ENCODE data around the gene DICER1. TPM values are rescaled to one million over a fixed set of nuclear protein-coding genes. Genes with fewer than 3 reads are reported as not detected.

DICER1 gene
- total and polyA plus RNA-seq, 9 of the 15 experiments (the other 6 are each of a cell fraction or from before 2014, with no cell fraction given), result 2.5 to 23.2 (median 12.4) TPM

- Histone ChIP-seq H3K36me3 (ENCODE audit: control insufficient read depth, insufficient read depth, low read length) (peaks cover 21% of the 10 kb centered on the region; the same call in 2 of the 3 replicates), H3K4me3 (no peak overlapping the region), H3K9ac (ENCODE audit: insufficient read depth in 1 of 2, low read depth in 2 of 2, low read length in 2 of 2) (no peak overlapping the region), H3K4me2 (ENCODE audit: insufficient read depth, low read length) (no peak overlapping the region), H3K27me3 (ENCODE audit: control insufficient read depth in 2 of 2, insufficient read depth in 2 of 2, low read length in 2 of 2) (no peaks in the 10 kb centered on the region), H3K4me1 (replicated peaks in 1 of 2; ENCODE audit: control insufficient read depth in 2 of 2, insufficient read depth in 2 of 2, low read length in 2 of 2) (no peaks in the 10 kb centered on the region), H4K20me1 (replicated peaks; ENCODE audit: control insufficient read depth, insufficient read depth, low read length) (no peaks in the 10 kb centered on the region), H2AFZ (ENCODE audit: low read depth, low read length) (no peak overlapping the region), H3K9me1 (ENCODE audit: control insufficient read depth, insufficient read depth, low read length) (no peaks in the 10 kb centered on the region), H3K79me2 (ENCODE audit: control insufficient read depth, insufficient read depth, low read length) (no peaks in the 10 kb centered on the region), H3K27ac (ENCODE audit: extremely low read depth, low read depth, low read length) (no peak overlapping the region), H3K9me3 (replicated peaks; ENCODE audit: control insufficient read depth, insufficient read depth, low read depth, low read length) (no peaks in the 10 kb centered on the region)
- DNase-seq (ENCODE audit: extremely low read depth in 1 of 4, low spot score in 3 of 4) (no peak), FAIRE-seq (no peak), ATAC-seq (no peak)
- no peak for TF ChIP-seq POLR2A (conservative IDR thresholded peaks at IDR 0.05)
- TF ChIP-seq, protein P1, sequence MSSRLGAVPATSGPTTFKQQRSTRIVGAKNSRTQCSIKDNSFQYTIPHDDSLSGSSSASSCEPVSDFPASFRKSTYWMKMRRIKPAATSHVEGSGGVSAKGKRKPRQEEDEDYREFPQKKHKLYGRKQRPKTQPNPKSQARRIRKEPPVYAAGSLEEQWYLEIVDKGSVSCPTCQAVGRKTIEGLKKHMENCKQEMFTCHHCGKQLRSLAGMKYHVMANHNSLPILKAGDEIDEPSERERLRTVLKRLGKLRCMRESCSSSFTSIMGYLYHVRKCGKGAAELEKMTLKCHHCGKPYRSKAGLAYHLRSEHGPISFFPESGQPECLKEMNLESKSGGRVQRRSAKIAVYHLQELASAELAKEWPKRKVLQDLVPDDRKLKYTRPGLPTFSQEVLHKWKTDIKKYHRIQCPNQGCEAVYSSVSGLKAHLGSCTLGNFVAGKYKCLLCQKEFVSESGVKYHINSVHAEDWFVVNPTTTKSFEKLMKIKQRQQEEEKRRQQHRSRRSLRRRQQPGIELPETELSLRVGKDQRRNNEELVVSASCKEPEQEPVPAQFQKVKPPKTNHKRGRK (tag; IDR thresholded peaks at IDR 0.05), result peak; percentile 14; the same call in 1 of the 2 replicates
- no TSS peak for BruUV-seq (replicated peaks)
- intact Hi-C loops (cut with micrococcal nuclease) (no loop called here), in situ Hi-C loops (cut with MboI) (no loop called here)
- CTCF ChIA-PET (ENCODE audit: low intra/inter-chr PET ratio), result no interaction called here
- WGBS (ENCODE audit: insufficient coverage, low coverage, missing lambda C conversion rate), result 82% methylated on average over 4 of the region's 4 CpGs
- POLR2A ChIA-PET, result interaction anchor here (0.6 kb wide), 1 partner anchor 8 kb away, joined by 3 read pairs; no protein-coding TSS in a partner anchor
Observed at GRCh38 chr14:95125915-95126314, 31.4 kb downstream of the DICER1 start.

GRCh38 chr14:95125221-95125620 lies 32.1 kb downstream of the DICER1 start:
- Histone ChIP-seq H3K9ac (ENCODE audit: insufficient read depth in 1 of 2, low read depth in 2 of 2, low read length in 2 of 2) (no peak overlapping the region), H3K36me3 (ENCODE audit: control insufficient read depth, insufficient read depth, low read length) (peaks cover 17% of the 10 kb centered on the region; the same call in 2 of the 3 replicates), H3K4me3 (no peak overlapping the region), H3K9me1 (ENCODE audit: control insufficient read depth, insufficient read depth, low read length) (no peaks in the 10 kb centered on the region), H2AFZ (ENCODE audit: low read depth, low read length) (no peak overlapping the region), H3K4me1 (replicated peaks in 1 of 2; ENCODE audit: control insufficient read depth in 2 of 2, insufficient read depth in 2 of 2, low read length in 2 of 2) (no peaks in the 10 kb centered on the region), H3K27ac (ENCODE audit: extremely low read depth, low read depth, low read length) (no peak overlapping the region), H4K20me1 (replicated peaks; ENCODE audit: control insufficient read depth, insufficient read depth, low read length) (no peaks in the 10 kb centered on the region), H3K4me2 (ENCODE audit: insufficient read depth, low read length) (no peak overlapping the region), H3K27me3 (ENCODE audit: control insufficient read depth in 2 of 2, insufficient read depth in 2 of 2, low read length in 2 of 2) (no peaks in the 10 kb centered on the region), H3K79me2 (ENCODE audit: control insufficient read depth, insufficient read depth, low read length) (no peaks in the 10 kb centered on the region), H3K9me3 (replicated peaks; ENCODE audit: control insufficient read depth, insufficient read depth, low read depth, low read length) (no peaks in the 10 kb centered on the region)
- no TSS peak for BruUV-seq (replicated peaks)
- DNase-seq (ENCODE audit: extremely low read depth in 1 of 4, low spot score in 3 of 4) (no peak), ATAC-seq (no peak), FAIRE-seq (no peak)
- in situ Hi-C loops (cut with MboI), result no loop called here
- ChIA-PET POLR2A (interaction anchor here (0.6 kb wide), 1 partner anchor 7 kb away, joined by 3 read pairs; no protein-coding TSS in a partner anchor), CTCF (ENCODE audit: low intra/inter-chr PET ratio) (no interaction called here)
- 73% methylated on average over 3 of the region's 3 CpGs for WGBS (ENCODE audit: insufficient coverage, low coverage, missing lambda C conversion rate)
- intact Hi-C loops (cut with micrococcal nuclease), result no loop called here
- TF ChIP-seq U2AF2 (optimal IDR thresholded peaks at IDR 0.05; ENCODE audit: low read depth, low read length), result no peak
- no peak for TF ChIP-seq RB1 (IDR thresholded peaks at IDR 0.05; ENCODE audit: low read depth)
- no peak for TF ChIP-seq AFF1 (IDR thresholded peaks at IDR 0.05; ENCODE audit: low read depth in 1 of 2, partially characterized antibody in 2 of 2)
- TF ChIP-seq ZBTB34 (CRISPR knock-in tag; IDR thresholded peaks at IDR 0.05), result no peak
- no peak for TF ChIP-seq FUS (optimal IDR thresholded peaks at IDR 0.05; ENCODE audit: low read depth, low read length)
- no peak for TF ChIP-seq RBM15 (IDR thresholded peaks at IDR 0.05; ENCODE audit: insufficient read depth, low read length)

All from K562 (cell line).